IPS-NIHi11 (cell line): ENCODE results near the gene UNC5A.

ENCODE experiments used
- DNase-seq: peaks from one replicate; pipeline ENCODE4 v3.0.0; 2012; ENCODE audit warnings: mixed read lengths, low spot score

Gene UNC5A

GRCh38 chr5:176781638-176782570, 28.5 kb upstream of the UNC5A start:
- DNase-seq, result no peak

- DNase-seq, result peak; percentile 66
Observed at GRCh38 chr5:176784218-176785165, 25.9 kb upstream of the UNC5A start.

GRCh38 chr5:176785184-176786145, 24.9 kb upstream of the UNC5A start:
- DNase-seq, result no peak

GRCh38 chr5:176787676-176788075, 22.7 kb upstream of the UNC5A start:
- peak; percentile 37 for DNase-seq

- DNase-seq, result no peak
Observed at GRCh38 chr5:176788091-176788490, 22.3 kb upstream of the UNC5A start.

- no peak for DNase-seq
Observed at GRCh38 chr5:176788941-176789872, 21.2 kb upstream of the UNC5A start.

- no peak for DNase-seq
Observed at GRCh38 chr5:176789873-176790615, 20.3 kb upstream of the UNC5A start.

GRCh38 chr5:176790941-176791340, 19.4 kb upstream of the UNC5A start:
- no peak for DNase-seq

- no peak for DNase-seq
Observed at GRCh38 chr5:176792655-176793342, 17.6 kb upstream of the UNC5A start.

GRCh38 chr5:176793343-176793699, 17.0 kb upstream of the UNC5A start:
- peak; percentile 82 for DNase-seq

- DNase-seq, result no peak
Observed at GRCh38 chr5:176793736-176794135, 16.6 kb upstream of the UNC5A start.

GRCh38 chr5:176794509-176794908, 15.8 kb upstream of the UNC5A start:
- DNase-seq, result no peak

GRCh38 chr5:176796411-176796810, 13.9 kb upstream of the UNC5A start:
- no peak for DNase-seq

GRCh38 chr5:176796970-176797369, 13.4 kb upstream of the UNC5A start:
- no peak for DNase-seq

GRCh38 chr5:176797456-176798050, 12.8 kb upstream of the UNC5A start:
- DNase-seq, result no peak

- DNase-seq, result no peak
Observed at GRCh38 chr5:176798086-176798876, 12.1 kb upstream of the UNC5A start.

GRCh38 chr5:176798949-176799348, 11.4 kb upstream of the UNC5A start:
- no peak for DNase-seq

GRCh38 chr5:176799488-176799887, 10.9 kb upstream of the UNC5A start:
- DNase-seq, result no peak
